ENCODE data around the gene WDR26. TPM values are rescaled to one million over a fixed set of nuclear protein-coding genes. Genes with fewer than 3 reads are reported as not detected.
A peak's percentile ranks its signal among the peaks of the same experiment; 100 is the strongest.

The WDR26 gene
- total RNA-seq, 1 experiment from 2014 or later, result 84.9 TPM

- intact Hi-C loops (cut with micrococcal nuclease; ENCODE audit: unreplicated experiment), result no loop called here
- Mint-ChIP-seq H3K27ac (ENCODE audit: unreplicated experiment) (no peak overlapping the region), H3K9me3 (ENCODE audit: low read depth, unreplicated experiment) (no peaks in the 10 kb centered on the region), H3K27me3 (ENCODE audit: unreplicated experiment) (no peaks in the 10 kb centered on the region), H3K4me1 (ENCODE audit: low read depth, unreplicated experiment) (no peaks in the 10 kb centered on the region), H3K36me3 (ENCODE audit: insufficient read depth, unreplicated experiment) (peaks cover 13% of the 10 kb centered on the region), H3K4me3 (ENCODE audit: low read depth, unreplicated experiment) (no peak overlapping the region)
- BruUV-seq (replicated peaks), result no TSS peak
- CTCF ChIA-PET, result interaction anchor here (0.6 kb wide), 1 partner anchor 860 kb away, joined by 3 read pairs; no protein-coding TSS in a partner anchor
- no peak for TF ChIP-seq CTCF (IDR thresholded peaks at IDR 0.05; ENCODE audit: unreplicated experiment)
- DNase-seq, result no peak
Measured at GRCh38 chr1:224339442-224340033, 95.1 kb downstream of the WDR26 start.

- H3K4me1 Mint-ChIP-seq (ENCODE audit: low read depth, unreplicated experiment), result peaks cover 8% of the 10 kb centered on the region
- intact Hi-C loops (cut with micrococcal nuclease; ENCODE audit: unreplicated experiment), result no loop called here
- CTCF ChIA-PET, result interaction anchor here (0.5 kb wide), 1 partner anchor 1624 kb away, joined by 3 read pairs; no protein-coding TSS in a partner anchor
- TF ChIP-seq CTCF (IDR thresholded peaks at IDR 0.05; ENCODE audit: unreplicated experiment), result no peak
- peaks cover 13% of the 10 kb centered on the region for H3K36me3 Mint-ChIP-seq (ENCODE audit: insufficient read depth, unreplicated experiment)
- H3K9me3 Mint-ChIP-seq (ENCODE audit: low read depth, unreplicated experiment), result no peaks in the 10 kb centered on the region
- no peak for DNase-seq
- peak overlapping the region; percentile 50 for H3K27ac Mint-ChIP-seq (ENCODE audit: unreplicated experiment)
- H3K27me3 Mint-ChIP-seq (ENCODE audit: unreplicated experiment), result no peaks in the 10 kb centered on the region
- H3K4me3 Mint-ChIP-seq (ENCODE audit: low read depth, unreplicated experiment), result no peak overlapping the region
- BruUV-seq (replicated peaks), result no TSS peak
Measured at GRCh38 chr1:224338150-224338838, 96.3 kb downstream of the WDR26 start.

Small RNA genes lying within 50 kb of the gene (microRNA-seq; reads per million reads assigned to microRNA genes)
- gene MIR4742, result 6.0 reads per million, percentile 20 among the genes with 10 or more reads in this experiment

Other genes starting within 250 kb of the WDR26 start
- gene NVL, start 104.6 kb downstream of the WDR26 start, total RNA-seq (2022), result 39.2 and 43.4 TPM in 2 replicates
- gene CNIH4, start 77.9 kb downstream of the WDR26 start, total RNA-seq (2022), result 79.9 and 91.4 TPM in 2 replicates
- gene CNIH3, start 181.5 kb upstream of the WDR26 start, total RNA-seq (2022), result 2.1 and 3.1 TPM in 2 replicates